Stimulated activated CD8-positive, alpha-beta memory T cell treated with anti-CD3 and anti-CD28 coated beads, Interleukin-12 subunit alpha, Interleukin-12 subunit beta, amount 100 ng/mL, for 4 hours (primary cell): ENCODE results near the gene ITPKA.

Experiments
- DNase-seq: peaks from one replicate; pipeline ENCODE4 v3.0.0-alpha.2; 2020; ENCODE audit warnings: low read depth

ITPKA gene

DNA sequence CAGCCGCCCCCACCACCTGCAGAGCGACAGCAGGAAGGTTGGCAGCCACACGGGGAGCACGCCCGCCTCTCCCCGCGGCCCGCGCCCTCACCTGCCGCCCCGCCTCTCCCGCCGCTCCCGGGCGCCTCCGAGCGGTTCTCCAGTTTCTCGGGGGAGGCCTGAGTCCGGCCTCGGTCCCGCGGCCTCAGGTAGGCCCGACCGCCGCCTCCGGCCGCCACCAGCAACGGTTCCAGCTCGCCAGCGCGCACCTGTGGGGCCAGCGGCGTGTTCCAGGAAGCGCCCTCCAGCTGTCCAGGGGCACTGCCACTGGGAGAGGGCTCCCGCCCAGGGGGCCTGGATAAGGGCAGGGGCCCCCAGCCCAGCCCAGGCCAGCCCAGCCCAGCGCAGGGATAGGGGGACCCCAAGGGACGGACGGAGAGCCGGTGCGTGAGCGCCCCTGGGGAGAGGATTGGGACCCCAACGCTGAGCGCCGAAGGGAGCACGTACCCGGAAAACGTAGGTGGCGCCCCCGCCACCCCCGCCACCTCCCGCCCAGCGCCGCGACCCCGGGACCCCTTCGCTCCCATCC lies 17.7 kb downstream of the ITPKA start:
- DNase-seq = no peak

DNA sequence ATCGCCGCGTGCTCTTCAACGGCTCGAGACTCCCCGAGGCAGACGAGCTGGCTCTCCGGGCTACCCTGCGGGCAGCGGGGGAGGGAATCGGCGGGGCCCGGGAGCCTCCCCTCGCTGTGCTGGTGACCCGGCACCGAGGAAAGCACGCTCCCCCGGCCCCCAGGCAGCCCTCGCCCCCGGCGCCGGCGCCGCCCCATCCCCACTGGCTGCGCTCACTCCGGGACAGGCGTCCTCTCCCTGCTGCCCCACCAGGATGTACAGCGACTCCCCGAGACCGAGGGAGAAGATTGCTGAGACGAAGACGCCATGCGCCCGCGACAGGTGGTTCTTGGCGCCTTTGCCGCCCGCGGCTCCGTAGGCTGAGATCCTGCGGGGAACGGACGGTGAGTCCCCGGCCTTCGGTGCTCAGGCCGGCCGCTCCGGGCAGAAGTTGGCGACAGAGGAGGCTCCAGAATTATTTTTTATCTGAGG lies 18.3 kb downstream of the ITPKA start:
- no peak for DNase-seq

DNA sequence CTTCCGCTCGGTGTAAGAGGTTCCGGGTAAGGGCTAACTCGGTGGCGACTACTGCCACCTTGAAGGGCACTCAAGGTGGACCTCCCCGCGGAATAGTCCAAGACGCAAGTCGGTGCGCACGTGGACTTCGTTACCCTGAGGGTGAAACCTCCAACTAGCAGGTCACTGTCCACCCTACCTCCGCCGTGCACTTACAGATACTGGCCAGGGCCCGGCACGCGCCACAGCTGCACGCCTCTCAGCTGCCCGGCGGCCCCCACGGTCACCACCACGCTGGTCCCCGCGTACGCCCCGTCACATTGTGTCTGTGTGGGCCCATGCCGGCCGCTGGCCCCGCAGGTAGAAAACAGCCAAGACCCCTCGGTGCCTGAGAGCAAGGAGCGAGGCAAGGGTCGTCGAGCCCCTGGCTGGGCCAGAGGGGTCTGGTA lies 18.9 kb downstream of the ITPKA start:
- no peak for DNase-seq

DNA sequence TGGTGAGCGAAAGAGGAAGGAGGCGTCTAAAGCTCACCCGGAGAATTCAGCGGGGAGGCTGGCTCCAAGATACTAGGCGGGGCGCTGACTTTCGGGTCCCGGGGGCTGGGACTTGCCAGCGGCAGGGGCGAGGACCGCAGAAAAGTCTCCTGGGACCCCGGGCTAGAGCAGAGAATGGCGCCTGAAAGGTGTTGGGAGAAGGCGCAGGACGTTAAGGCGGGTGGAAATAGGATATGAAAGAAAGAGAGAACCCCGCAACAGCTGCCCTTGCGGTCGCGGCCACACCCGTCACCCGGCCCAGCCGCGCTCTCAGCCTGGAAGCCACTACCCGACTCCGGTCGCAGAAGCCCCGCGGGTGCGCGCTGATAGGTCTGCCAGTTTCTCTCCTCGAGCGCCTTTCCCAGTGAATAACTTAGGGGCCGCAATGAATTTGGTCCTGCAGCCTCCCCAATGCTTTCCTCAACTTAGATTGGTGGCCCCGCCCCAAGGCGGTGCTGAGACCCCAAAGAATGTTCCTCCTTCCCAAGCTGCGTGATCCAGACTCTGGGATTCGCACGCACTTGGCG lies 19.3 kb downstream of the ITPKA start:
- no peak for DNase-seq

DNA sequence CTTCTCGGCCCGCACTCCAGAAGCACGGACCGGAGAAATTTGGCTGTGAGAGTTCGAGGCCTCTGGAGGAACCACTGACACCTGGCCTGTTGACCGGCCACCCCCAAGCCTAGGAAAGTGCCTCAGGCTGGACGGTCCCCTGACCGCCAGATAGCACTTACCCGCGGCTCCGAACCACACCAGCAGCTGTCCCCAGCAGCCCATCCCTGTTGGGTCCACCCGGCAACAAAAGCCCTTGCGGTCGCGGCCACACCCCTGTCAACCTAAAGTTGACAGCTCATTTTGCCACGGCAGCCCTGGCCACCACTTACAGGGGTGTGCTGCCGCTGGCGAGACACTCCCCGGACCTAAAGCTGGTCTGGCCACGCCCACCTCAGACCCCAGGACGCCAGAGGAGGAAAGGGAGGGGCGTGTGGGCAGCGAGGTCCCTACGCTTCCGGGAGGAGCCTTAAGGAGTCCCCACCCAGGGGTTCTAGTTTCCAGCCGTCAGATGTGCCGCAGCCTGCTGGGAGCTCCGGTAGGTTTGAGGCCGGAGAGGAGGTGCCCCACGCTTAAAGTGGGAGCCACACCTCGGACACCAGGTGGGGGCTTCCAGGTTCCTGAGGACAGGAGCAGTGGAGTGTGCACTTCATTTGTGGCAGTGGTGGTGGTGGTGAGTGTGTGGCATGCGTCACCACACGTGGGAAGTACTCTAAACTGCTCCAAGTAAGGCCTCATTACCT lies 20.0 kb downstream of the ITPKA start, which contains the start of gene LTK:
Gene LTK, minus strand, starts transcription at position 322 of the 722 bp plus-strand sequence. Its CDS starts 118 bp downstream, at position 204.
- DNase-seq = no peak

DNA sequence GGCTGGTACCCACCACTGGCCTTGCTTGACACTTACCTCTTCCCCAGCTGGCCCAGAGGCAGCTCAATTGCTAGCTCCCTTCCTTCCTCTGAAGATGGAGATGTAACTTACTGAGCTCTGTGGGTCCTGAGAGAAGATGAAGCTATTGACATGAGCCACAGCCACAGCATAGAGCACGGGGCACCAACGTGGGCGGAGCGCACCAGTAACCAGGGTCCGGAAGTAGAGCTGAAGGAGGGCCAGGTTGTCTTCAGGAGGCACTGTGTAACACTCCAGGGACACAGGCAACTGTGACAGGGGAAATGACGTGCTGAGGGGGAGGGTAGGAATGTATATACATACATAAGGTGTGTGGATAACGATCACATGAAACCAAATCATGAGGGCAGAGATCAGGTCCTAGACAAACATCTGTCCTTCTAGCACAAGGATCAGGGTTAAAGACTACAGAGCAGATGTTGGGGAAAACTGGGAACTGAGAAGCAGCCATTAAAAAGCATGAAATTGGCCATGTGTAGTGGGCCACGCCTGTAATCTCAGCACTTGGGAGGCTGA lies 24.3 kb downstream of the ITPKA start:
- DNase-seq = no peak

DNA sequence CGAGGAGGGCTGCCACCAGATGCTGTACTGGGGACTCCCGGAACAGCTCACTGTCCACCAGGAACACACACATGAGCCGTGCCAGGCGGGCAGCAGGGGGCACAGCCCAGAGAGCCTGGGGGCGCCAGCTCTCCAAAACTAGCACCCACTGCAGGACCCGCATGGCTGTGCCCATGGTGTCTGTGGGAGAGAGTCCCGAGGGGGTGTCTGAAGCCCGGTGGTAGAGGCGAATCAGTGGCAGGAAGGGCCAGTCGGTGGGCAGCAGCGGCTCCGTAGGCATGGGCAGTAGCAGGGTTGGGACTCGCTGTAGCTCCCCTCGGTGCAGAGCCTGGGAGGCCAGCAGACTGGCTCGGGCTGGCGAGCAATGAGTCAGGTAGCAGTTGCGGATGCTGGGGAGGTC lies 27.0 kb downstream of the ITPKA start:
- no peak for DNase-seq

DNA sequence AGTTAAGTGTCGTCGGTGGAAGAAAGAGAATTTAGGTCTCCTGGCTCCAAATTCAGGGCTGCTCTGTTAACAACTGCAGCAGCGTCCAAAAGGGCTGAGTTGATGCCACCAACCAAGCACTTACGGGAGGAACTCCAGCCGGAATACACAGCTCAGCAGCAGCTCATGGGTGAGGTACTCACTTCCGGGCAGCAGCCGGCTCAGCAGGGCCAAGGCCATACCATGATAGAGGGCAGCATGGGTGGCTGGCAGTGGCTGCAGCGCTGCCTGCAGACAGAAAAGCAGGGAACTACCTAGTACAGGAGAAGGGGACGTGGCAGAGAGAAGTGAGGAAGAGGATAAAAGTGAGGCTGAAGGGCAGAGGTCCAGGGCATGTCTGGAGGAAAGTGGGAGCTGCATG lies 27.9 kb downstream of the ITPKA start:
- DNase-seq = no peak

DNA sequence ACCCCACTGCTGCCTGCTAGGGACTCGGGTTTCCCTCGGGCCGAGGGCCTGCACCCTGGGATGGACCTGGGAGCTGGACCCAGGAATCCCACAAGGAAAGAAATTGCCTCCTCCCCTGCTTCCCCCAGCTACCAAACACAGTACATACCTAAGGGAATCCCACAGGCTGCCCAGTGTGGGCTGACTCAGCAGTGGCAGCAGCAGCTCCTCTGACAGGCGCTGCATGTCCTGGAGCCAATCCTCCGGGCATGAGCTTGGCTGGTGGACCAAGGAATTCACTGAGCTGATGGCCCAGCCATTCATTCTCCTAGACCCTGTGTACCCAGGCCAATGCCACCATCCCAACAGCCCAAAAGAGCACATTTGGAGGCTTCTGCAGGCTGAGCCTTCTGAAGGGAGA lies 29.4 kb downstream of the ITPKA start:
- DNase-seq = no peak

DNA sequence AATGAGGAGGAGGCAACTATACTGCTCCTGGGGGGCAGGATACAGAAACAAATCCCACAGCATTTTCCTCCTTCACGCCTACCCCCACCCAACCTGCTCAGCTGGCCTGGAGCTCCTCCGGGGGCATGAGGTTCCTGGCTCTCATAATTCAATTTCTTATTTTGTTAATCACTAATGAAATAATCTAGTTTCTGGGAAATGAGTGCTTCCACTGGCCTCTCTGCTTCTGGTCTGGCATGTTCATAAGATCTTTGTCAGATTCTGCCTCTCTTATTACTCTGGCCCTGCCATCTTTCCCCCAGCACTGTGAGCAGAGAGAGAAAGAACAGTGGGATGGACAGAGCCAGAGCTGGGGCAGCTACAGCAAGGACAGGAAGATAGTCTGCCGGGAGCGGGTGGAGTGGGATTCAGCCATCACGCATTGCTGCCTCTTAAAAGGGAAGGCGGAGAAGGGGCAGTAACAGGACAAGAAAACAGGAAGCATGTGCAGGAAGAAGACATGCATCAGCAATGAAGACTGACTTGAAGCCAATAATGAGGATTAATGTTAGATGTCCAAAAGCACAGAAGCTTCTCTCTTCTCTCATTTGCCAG lies 36.8 kb downstream of the ITPKA start:
- no peak for DNase-seq

DNA sequence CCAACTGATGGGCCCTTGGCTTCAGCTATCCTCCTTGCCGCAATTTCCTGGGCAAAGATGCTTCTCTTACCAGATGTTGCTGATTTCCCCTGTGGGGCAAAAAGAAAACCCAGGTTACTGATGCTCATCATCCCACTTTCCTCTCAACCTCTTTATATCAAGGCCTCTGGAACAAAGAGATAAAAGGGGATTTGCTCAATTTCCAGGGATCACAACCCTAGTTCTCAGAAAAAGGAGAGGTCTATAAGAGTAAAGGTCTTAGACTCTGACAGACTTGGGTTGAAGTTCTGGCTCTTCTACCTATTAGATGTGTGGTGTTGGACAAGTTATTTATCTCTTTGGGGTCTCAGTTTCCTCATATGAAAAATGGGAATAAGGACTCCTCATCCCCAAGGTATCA lies 41.9 kb downstream of the ITPKA start:
- no peak for DNase-seq

DNA sequence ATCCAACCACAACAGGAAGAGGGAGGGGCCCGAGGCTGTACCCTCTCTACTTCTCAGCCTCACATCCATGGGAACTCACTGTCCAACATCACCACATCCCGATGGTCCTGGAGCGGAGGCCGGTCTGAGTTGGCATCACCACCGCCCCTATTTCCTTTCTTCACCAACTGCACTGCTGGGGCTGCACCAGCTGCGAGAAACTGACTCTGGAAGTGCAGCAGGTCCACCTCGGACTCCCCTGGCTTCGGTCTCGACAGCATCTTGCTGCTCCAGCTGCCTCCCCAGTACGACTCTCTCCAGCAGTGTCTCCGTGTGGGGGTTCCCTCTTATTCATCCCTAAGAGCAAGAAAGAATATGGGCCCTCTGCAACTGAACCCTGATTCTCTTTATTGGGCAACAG lies 43.2 kb downstream of the ITPKA start:
- DNase-seq = no peak

DNA sequence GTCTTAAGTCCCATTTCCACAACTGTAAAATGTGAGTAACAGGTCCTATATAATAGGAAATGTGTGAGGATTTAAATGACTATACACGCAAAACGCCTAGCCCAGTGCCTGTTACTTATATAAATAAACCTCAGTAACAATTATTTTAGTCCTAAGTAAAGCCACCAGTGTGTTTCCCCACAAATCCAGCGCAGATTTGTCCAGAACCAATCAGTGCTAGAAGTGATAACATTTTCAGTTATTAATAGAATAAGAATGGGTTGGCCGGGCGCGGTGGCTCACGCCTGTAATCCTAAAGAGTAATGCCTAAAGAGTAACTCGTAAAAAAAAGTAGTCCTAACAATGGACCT lies 49.8 kb downstream of the ITPKA start:
- no peak for DNase-seq

DNA sequence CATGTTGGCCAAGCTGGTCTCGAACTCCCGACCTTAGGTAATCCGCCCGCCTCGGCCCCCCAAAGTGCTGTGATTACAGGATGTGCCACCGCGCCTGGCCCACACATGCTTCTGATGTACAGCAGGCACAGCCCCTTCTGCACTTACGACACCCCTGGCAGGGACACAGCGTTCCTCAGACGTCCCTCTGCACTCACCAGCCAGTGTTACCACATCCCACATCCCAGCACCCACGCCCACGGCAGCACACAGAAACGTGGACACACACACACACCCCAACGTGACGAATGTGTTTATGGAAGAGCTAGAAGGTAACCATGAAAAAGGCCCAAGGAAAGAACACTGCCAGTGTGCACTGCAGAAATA lies 51.0 kb downstream of the ITPKA start:
- DNase-seq = no peak

DNA sequence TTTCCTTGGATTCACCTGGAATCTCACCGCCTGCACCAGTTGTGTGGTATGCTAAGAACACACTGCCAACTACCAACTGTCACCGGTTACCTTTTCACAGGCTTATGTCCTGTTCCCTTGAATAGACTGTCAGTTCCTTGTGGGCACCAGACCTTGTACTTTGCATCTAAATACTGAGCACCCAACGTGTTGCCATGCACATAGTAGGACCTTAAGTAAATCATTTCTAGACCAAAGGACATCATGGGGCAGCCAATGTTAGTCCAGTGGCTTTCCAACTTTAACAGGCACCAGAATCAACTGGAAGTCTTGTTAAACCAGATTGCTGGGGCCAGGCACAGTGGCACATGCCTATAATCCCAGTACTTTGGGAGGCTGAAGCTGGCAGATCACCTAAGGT lies 51.5 kb downstream of the ITPKA start:
- DNase-seq = no peak

DNA sequence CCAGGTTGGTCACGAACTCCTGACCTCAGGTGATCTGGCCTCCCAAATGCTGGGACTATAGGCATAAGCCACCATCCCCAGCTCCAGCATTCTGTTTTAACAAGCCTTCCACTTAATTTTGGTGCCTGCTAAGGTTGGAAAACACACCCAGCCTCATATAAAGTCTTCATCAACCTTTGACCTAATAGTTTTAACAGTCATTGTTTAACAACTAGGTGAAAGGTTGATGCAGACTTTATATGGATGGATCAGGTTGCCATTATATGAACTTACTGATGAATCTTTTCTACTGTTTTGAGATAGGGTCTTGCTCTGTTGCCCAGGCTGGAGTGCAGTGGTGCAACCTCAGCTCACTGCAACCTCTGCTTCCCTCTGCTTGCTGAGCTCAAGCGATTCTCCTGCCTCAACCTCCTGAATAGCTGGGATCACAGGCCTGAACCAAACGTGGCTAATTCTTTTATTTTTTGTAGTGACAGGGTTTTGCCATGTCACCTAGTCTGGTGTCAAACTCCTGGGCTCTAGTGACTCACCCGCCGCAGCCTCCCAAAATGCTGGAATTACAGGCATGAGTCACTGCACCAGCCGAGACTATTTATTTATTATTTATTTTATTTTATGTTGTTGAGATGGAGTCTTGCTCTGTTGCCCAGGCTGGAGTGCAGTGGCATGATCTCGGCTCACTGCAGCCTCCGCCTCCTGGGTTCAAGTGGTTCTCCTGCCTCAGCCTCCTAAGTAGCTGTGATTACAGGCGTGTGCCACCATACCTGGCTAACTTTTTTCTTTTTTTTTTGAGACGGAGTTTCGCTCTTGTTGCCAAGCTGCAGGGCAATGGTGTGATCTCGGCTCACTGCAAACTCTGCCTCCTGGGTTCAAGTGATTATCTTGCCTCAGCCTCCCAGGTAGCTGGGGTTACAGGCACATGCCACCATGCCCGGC lies 53.4 kb downstream of the ITPKA start:
- DNase-seq = no peak

DNA sequence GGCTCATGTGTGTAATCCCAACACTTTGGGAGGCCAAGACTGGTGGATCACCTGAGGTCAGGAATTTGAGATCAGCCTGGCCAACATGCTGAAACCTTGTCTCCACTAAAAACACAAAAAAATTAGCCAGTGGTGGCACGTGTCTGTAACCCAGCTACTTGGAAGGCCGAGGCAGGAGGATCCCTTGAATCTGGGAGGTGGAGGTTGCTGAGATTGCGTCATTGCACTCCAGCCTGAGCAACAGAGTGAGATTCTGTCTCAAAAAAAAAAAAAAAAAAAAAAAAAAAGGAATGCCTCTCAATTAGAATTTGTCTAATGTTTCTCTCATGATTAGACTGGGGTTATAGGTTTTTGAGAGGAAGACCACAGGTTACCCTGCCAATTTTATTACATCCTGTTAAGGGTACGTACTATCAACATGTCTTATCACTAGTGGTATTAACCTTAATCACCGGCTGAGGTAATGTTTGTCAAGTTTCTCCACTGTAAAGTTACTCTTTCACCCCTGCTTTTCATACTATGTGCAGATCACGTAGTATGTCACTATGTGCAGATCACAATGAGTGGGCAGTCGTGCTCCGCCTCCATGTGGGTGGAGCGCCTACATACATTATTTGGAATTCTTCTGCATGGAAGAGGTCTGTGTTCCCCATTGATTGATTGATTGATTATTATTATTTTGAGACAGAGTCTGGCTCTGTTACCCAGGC lies 56.5 kb downstream of the ITPKA start:
- DNase-seq = no peak
